GM23338 (cell line): ENCODE results near the gene ZNF8. TPM values are rescaled to one million over a fixed set of nuclear protein-coding genes. Genes with fewer than 3 reads are reported as not detected.

Experiments used
- ATAC-seq: fragments of 200-7000 bp; cut with Tn5 transposase; 3 replicates; pipeline ENCODE4 v1.9.1; 2020
- DNase-seq: peaks from one replicate; pipeline ENCODE4 v3.0.0-alpha.2; 2015; ENCODE audit warnings: low spot score
- H2AFZ ChIP-seq: fragments of 200-600 bp; sonication (generic); 2 replicates; pipeline ENCODE4 v1.8.0; 2016; ENCODE audit warnings: antibody characterized with exemption, mild to moderate bottlenecking, moderate library complexity
- H3F3A ChIP-seq: fragments of 200-600 bp; sonication (generic); replicated peaks from 2 replicates; pipeline ENCODE4 v1.8.0; 2017; ENCODE audit warnings: antibody characterized with exemption, mixed run types, low read depth
- H3K27ac ChIP-seq: fragments of 200-600 bp; sonication (generic); 2 replicates; pipeline ENCODE4 v1.6.1; 2016; ENCODE audit warnings: low read depth
- H3K27me3 ChIP-seq: fragments of 200-600 bp; sonication (generic); 2 replicates; pipeline ENCODE4 v1.8.0; 2016; ENCODE audit warnings: mild to moderate bottlenecking, mixed run types, moderate library complexity; ENCODE audit not compliant: insufficient read depth
- H3K36me3 ChIP-seq: fragments of 200-600 bp; sonication (generic); 2 replicates; pipeline ENCODE4 v1.8.0; 2016; ENCODE audit warnings: mild to moderate bottlenecking; ENCODE audit not compliant: insufficient read depth
- H3K4me1 ChIP-seq: fragments of 200-600 bp; sonication (generic); 2 replicates; pipeline ENCODE4 v1.8.0; 2016; ENCODE audit warnings: mild to moderate bottlenecking, moderate library complexity; ENCODE audit not compliant: insufficient read depth
- H3K4me2 ChIP-seq: fragments of 200-600 bp; sonication (generic); 2 replicates; pipeline ENCODE4 v1.7.1; 2017; ENCODE audit warnings: mixed run types
- H3K4me3 ChIP-seq: fragments of 200-600 bp; sonication (generic); 2 replicates; pipeline ENCODE4 v1.6.1; 2016; ENCODE audit warnings: mixed run types
- H3K79me2 ChIP-seq: fragments of 200-600 bp; sonication (generic); replicated peaks from 2 replicates; pipeline ENCODE4 v1.8.0; 2017; ENCODE audit warnings: mild to moderate bottlenecking; ENCODE audit not compliant: insufficient read depth
- H3K9me2 ChIP-seq: fragments of 200-600 bp; sonication (generic); 2 replicates; pipeline ENCODE4 v1.8.0; 2017; ENCODE audit not compliant: insufficient read depth
- H4K20me1 ChIP-seq: fragments of 200-600 bp; sonication (generic); replicated peaks from 2 replicates; pipeline ENCODE4 v1.8.0; 2017; ENCODE audit warnings: mild to moderate bottlenecking; ENCODE audit not compliant: insufficient read depth
- H3K27ac Mint-ChIP-seq: 2 replicates; pipeline ENCODE4 v1.8.0; 2020; ENCODE audit warnings: inconsistent platforms, mild to moderate bottlenecking, moderate library complexity, mixed read lengths
- H3K27me3 Mint-ChIP-seq: 3 replicates; pipeline ENCODE4 v1.8.0; 2022; ENCODE audit warnings: low read depth, mild to moderate bottlenecking, moderate library complexity, mixed read lengths, inconsistent platforms; ENCODE audit not compliant: insufficient read depth, poor library complexity
- H3K36me3 Mint-ChIP-seq: 3 replicates; pipeline ENCODE4 v1.8.0; 2021; ENCODE audit warnings: low read depth, mild to moderate bottlenecking, inconsistent platforms, moderate library complexity, mixed read lengths
- H3K4me1 Mint-ChIP-seq: 3 replicates; pipeline ENCODE4 v1.8.0; 2020; ENCODE audit warnings: mild to moderate bottlenecking, inconsistent platforms, mixed read lengths
- H3K4me3 Mint-ChIP-seq: 3 replicates; pipeline ENCODE4 v1.8.0; 2021; ENCODE audit warnings: moderate library complexity, mild to moderate bottlenecking, inconsistent platforms, mixed read lengths
- H3K9me3 Mint-ChIP-seq: 3 replicates; pipeline ENCODE4 v1.8.0; 2020; ENCODE audit warnings: moderate library complexity, mild to moderate bottlenecking, inconsistent platforms, mixed read lengths
- CREB1 ChIP-seq: fragments of 250-450 bp; sonication (Bioruptor Pico); IDR thresholded peaks from 2 replicates; pipeline ENCODE4 v1.5.0; 2020; ENCODE audit warnings: low read depth, mild to moderate bottlenecking, moderate library complexity
- EZH2 ChIP-seq: fragments of 200-600 bp; sonication (generic); IDR thresholded peaks from one replicate; pipeline ENCODE4 v1.8.0; 2017; ENCODE audit warnings: antibody characterized with exemption, mild to moderate bottlenecking, low read depth; ENCODE audit not compliant: unreplicated experiment
- EZH2phosphoT487 ChIP-seq: fragments of 200-600 bp; sonication (generic); IDR thresholded peaks from one replicate; pipeline ENCODE4 v1.8.1; 2018; ENCODE audit warnings: antibody characterized with exemption; ENCODE audit not compliant: unreplicated experiment
- JUNB ChIP-seq: IDR thresholded peaks from one replicate; pipeline ENCODE4 v1.6.1; 2016; ENCODE audit warnings: antibody characterized with exemption; ENCODE audit not compliant: unreplicated experiment
- NANOG ChIP-seq: IDR thresholded peaks from 2 replicates; pipeline ENCODE4 v1.6.1; 2016; ENCODE audit warnings: antibody characterized with exemption, borderline replicate concordance
- POLR2AphosphoS5 ChIP-seq: IDR thresholded peaks from 2 replicates; pipeline ENCODE4 v1.6.1; 2016; ENCODE audit warnings: antibody characterized with exemption, low read depth
- STAT1 ChIP-seq: IDR thresholded peaks from one replicate; pipeline ENCODE4 v1.6.1; 2016; ENCODE audit warnings: antibody characterized with exemption; ENCODE audit not compliant: unreplicated experiment
- ZNF114 ChIP-seq: fragments of 250-450 bp; sonication (Bioruptor Pico); IDR thresholded peaks from 2 replicates; pipeline ENCODE4 v1.5.0; 2020; ENCODE audit warnings: mild to moderate bottlenecking, moderate library complexity
- ZNF331 ChIP-seq: fragments of 250-450 bp; sonication (Bioruptor Pico); IDR thresholded peaks from 2 replicates; pipeline ENCODE4 v1.5.0; 2020; ENCODE audit warnings: low read depth, mild to moderate bottlenecking, moderate library complexity
- polyA plus RNA-seq: library from polyadenylated mRNA; unstranded; fragments of >200 nt; fragmentation: Nextera tagmentation; extraction: Ambion mirVana; gene quantifications from 2 replicates; pipeline ENCODE4 v1.2.1, GENCODE V29; 2016
- total RNA-seq: library from RNA; depleted of rRNA; stranded (reverse); fragments of >200 nt; shearing (Covaris generic); gene quantifications from 2 replicates; pipeline ENCODE4 v1.2.3, GENCODE V29; 2014
- TF ChIP-seq, protein P1 (sequence below), 2 experiments: fragments of 200-600 bp in 1 of 2; sonication (generic) in 1 of 2; conservative IDR thresholded peaks; 2 replicates each; pipeline versions ENCODE4 v1.5.1 to v1.6.1; 2016 to 2017; ENCODE audit warnings: antibody characterized with exemption in 2 of 2, low read depth in 2 of 2, mild to moderate bottlenecking in 2 of 2, moderate library complexity in 1 of 2
- TF ChIP-seq, protein P2 (sequence below): IDR thresholded peaks from one replicate; pipeline ENCODE4 v1.6.1; 2018; ENCODE audit warnings: antibody characterized with exemption; ENCODE audit not compliant: unreplicated experiment
- TF ChIP-seq, protein P3 (sequence below): IDR thresholded peaks from 2 replicates; pipeline ENCODE4 v1.6.1; 2016; ENCODE audit warnings: antibody characterized with exemption
- TF ChIP-seq, protein P4 (sequence below): fragments of 250-450 bp; sonication (Bioruptor Pico); IDR thresholded peaks from 2 replicates; pipeline ENCODE4 v1.5.0; 2020; ENCODE audit warnings: mild to moderate bottlenecking, moderate library complexity

The ZNF8 gene
- total and polyA plus RNA-seq, 2 experiments from 2014 or later: 4.3 to 30.3 TPM

DNA sequence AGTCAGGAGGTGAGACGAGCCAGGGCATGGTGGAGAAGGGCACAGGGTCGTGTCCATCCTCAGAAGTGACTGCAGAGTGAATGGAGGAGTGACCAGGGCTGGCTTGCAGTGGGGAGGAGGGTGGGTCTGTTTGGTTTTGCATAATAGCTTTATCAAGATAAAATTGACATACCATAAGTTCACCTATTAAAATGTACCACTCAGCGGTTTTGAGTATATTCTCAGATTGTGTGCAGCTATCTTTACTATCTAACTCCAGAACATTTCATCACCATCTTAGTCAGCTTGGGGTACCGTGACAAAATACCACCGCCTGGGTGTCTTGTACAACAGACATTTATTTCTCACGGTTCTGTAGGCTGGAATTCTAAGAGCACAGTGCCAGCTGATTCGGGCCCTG, 13.2 kb downstream of the ZNF8 start:
- peaks cover 93% of the 10 kb centered on the region for H3K36me3 Mint-ChIP-seq
- Histone ChIP-seq H3K9me2 (no peaks in the 10 kb centered on the region), H2AFZ (no peak overlapping the region), H3K79me2 (peaks cover 30% of the 10 kb centered on the region), H4K20me1 (peaks cover 5% of the 10 kb centered on the region), H3K4me3 (no peak overlapping the region), H3F3A (no peaks in the 10 kb centered on the region), H3K27me3 (no peaks in the 10 kb centered on the region), H3K27ac (no peak overlapping the region), H3K36me3 (peaks cover 63% of the 10 kb centered on the region), H3K4me2 (no peak overlapping the region), H3K4me1 (no peaks in the 10 kb centered on the region)
- no peak overlapping the region for H3K4me3 Mint-ChIP-seq
- DNase-seq (no peak), ATAC-seq (no peak)
- H3K27me3 Mint-ChIP-seq: peaks cover 2% of the 10 kb centered on the region
- peaks cover 2% of the 10 kb centered on the region; the same call in 1 of the 3 replicates for H3K9me3 Mint-ChIP-seq
- no peak overlapping the region for H3K27ac Mint-ChIP-seq
- TF ChIP-seq POLR2AphosphoS5: no peak
- no peak for TF ChIP-seq EZH2phosphoT487
- no peak for TF ChIP-seq ZNF331 (CRISPR knock-in tag)
- no peak for TF ChIP-seq NANOG
- TF ChIP-seq, protein P1, sequence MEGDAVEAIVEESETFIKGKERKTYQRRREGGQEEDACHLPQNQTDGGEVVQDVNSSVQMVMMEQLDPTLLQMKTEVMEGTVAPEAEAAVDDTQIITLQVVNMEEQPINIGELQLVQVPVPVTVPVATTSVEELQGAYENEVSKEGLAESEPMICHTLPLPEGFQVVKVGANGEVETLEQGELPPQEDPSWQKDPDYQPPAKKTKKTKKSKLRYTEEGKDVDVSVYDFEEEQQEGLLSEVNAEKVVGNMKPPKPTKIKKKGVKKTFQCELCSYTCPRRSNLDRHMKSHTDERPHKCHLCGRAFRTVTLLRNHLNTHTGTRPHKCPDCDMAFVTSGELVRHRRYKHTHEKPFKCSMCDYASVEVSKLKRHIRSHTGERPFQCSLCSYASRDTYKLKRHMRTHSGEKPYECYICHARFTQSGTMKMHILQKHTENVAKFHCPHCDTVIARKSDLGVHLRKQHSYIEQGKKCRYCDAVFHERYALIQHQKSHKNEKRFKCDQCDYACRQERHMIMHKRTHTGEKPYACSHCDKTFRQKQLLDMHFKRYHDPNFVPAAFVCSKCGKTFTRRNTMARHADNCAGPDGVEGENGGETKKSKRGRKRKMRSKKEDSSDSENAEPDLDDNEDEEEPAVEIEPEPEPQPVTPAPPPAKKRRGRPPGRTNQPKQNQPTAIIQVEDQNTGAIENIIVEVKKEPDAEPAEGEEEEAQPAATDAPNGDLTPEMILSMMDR (conservative IDR thresholded peaks at IDR 0.05; ENCODE audit: low read depth in 2 of 2): no peak
- TF ChIP-seq ZNF114: no peak
- TF ChIP-seq, protein P2, sequence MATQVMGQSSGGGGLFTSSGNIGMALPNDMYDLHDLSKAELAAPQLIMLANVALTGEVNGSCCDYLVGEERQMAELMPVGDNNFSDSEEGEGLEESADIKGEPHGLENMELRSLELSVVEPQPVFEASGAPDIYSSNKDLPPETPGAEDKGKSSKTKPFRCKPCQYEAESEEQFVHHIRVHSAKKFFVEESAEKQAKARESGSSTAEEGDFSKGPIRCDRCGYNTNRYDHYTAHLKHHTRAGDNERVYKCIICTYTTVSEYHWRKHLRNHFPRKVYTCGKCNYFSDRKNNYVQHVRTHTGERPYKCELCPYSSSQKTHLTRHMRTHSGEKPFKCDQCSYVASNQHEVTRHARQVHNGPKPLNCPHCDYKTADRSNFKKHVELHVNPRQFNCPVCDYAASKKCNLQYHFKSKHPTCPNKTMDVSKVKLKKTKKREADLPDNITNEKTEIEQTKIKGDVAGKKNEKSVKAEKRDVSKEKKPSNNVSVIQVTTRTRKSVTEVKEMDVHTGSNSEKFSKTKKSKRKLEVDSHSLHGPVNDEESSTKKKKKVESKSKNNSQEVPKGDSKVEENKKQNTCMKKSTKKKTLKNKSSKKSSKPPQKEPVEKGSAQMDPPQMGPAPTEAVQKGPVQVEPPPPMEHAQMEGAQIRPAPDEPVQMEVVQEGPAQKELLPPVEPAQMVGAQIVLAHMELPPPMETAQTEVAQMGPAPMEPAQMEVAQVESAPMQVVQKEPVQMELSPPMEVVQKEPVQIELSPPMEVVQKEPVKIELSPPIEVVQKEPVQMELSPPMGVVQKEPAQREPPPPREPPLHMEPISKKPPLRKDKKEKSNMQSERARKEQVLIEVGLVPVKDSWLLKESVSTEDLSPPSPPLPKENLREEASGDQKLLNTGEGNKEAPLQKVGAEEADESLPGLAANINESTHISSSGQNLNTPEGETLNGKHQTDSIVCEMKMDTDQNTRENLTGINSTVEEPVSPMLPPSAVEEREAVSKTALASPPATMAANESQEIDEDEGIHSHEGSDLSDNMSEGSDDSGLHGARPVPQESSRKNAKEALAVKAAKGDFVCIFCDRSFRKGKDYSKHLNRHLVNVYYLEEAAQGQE: no peak
- TF ChIP-seq, protein P3, sequence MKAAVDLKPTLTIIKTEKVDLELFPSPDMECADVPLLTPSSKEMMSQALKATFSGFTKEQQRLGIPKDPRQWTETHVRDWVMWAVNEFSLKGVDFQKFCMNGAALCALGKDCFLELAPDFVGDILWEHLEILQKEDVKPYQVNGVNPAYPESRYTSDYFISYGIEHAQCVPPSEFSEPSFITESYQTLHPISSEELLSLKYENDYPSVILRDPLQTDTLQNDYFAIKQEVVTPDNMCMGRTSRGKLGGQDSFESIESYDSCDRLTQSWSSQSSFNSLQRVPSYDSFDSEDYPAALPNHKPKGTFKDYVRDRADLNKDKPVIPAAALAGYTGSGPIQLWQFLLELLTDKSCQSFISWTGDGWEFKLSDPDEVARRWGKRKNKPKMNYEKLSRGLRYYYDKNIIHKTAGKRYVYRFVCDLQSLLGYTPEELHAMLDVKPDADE: no peak
- no peak for TF ChIP-seq STAT1
- no peak for TF ChIP-seq EZH2
- no peak for TF ChIP-seq CREB1 (CRISPR knock-in tag)
- TF ChIP-seq JUNB: no peak
- TF ChIP-seq, protein P4, sequence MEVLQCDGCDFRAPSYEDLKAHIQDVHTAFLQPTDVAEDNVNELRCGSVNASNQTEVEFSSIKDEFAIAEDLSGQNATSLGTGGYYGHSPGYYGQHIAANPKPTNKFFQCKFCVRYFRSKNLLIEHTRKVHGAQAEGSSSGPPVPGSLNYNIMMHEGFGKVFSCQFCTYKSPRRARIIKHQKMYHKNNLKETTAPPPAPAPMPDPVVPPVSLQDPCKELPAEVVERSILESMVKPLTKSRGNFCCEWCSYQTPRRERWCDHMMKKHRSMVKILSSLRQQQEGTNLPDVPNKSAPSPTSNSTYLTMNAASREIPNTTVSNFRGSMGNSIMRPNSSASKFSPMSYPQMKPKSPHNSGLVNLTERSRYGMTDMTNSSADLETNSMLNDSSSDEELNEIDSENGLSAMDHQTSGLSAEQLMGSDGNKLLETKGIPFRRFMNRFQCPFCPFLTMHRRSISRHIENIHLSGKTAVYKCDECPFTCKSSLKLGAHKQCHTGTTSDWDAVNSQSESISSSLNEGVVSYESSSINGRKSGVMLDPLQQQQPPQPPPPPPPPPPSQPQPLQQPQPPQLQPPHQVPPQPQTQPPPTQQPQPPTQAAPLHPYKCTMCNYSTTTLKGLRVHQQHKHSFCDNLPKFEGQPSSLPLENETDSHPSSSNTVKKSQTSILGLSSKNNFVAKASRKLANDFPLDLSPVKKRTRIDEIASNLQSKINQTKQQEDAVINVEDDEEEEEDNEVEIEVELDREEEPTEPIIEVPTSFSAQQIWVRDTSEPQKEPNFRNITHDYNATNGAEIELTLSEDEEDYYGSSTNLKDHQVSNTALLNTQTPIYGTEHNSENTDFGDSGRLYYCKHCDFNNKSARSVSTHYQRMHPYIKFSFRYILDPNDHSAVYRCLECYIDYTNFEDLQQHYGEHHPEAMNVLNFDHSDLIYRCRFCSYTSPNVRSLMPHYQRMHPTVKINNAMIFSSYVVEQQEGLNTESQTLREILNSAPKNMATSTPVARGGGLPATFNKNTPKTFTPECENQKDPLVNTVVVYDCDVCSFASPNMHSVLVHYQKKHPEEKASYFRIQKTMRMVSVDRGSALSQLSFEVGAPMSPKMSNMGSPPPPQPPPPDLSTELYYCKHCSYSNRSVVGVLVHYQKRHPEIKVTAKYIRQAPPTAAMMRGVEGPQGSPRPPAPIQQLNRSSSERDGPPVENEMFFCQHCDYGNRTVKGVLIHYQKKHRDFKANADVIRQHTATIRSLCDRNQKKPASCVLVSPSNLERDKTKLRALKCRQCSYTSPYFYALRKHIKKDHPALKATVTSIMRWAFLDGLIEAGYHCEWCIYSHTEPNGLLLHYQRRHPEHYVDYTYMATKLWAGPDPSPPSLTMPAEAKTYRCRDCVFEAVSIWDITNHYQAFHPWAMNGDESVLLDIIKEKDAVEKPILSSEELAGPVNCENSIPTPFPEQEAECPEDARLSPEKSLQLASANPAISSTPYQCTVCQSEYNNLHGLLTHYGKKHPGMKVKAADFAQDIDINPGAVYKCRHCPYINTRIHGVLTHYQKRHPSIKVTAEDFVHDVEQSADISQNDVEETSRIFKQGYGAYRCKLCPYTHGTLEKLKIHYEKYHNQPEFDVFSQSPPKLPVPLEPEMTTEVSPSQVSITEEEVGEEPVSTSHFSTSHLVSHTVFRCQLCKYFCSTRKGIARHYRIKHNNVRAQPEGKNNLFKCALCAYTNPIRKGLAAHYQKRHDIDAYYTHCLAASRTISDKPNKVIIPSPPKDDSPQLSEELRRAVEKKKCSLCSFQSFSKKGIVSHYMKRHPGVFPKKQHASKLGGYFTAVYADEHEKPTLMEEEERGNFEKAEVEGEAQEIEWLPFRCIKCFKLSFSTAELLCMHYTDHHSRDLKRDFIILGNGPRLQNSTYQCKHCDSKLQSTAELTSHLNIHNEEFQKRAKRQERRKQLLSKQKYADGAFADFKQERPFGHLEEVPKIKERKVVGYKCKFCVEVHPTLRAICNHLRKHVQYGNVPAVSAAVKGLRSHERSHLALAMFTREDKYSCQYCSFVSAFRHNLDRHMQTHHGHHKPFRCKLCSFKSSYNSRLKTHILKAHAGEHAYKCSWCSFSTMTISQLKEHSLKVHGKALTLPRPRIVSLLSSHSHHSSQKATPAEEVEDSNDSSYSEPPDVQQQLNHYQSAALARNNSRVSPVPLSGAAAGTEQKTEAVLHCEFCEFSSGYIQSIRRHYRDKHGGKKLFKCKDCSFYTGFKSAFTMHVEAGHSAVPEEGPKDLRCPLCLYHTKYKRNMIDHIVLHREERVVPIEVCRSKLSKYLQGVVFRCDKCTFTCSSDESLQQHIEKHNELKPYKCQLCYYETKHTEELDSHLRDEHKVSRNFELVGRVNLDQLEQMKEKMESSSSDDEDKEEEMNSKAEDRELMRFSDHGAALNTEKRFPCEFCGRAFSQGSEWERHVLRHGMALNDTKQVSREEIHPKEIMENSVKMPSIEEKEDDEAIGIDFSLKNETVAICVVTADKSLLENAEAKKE (CRISPR knock-in tag): no peak
- H3K4me1 Mint-ChIP-seq: no peaks in the 10 kb centered on the region
